ENCODE results near the gene PLA2G2C.

PLA2G2C gene

GRCh38 chr1:20199840-20200239 lies 13.5 kb upstream of the PLA2G2C start:
- Histone ChIP-seq H2AFZ (ENCODE audit: low read length) (no peak overlapping the region), H3F3A (ENCODE audit: insufficient read depth, low read length) (no peaks in the 10 kb centered on the region), H3K79me2 (ENCODE audit: low read length) (no peaks in the 10 kb centered on the region), H3K9ac (ENCODE audit: low read length) (no peak overlapping the region), H3K4me1 (ENCODE audit: low read length) (no peaks in the 10 kb centered on the region), H3K27ac (ENCODE audit: low read length) (no peak overlapping the region), H3K4me2 (ENCODE audit: low read depth, low read length) (no peak overlapping the region), H3K4me3 (ENCODE audit: low read length) (no peak overlapping the region), H3K9me2 (replicated peaks; ENCODE audit: insufficient read depth, low read length) (no peaks in the 10 kb centered on the region), H4K20me1 (ENCODE audit: insufficient read depth, low read length) (no peaks in the 10 kb centered on the region), H3K27me3 (replicated peaks; ENCODE audit: insufficient read depth, low read length) (peaks cover 93% of the 10 kb centered on the region), H3K36me3 (replicated peaks; ENCODE audit: insufficient read depth, low read length) (no peaks in the 10 kb centered on the region), H3K9me3 (replicated peaks; ENCODE audit: insufficient read depth, low read length) (no peaks in the 10 kb centered on the region)
- no peak for TF ChIP-seq EZH2 (optimal IDR thresholded peaks at IDR 0.05; ENCODE audit: low read depth, low read length)
- TF ChIP-seq EZH2phosphoT487 (IDR thresholded peaks at IDR 0.05; ENCODE audit: low read length), result no peak
- no peak for TF ChIP-seq CTCF (IDR thresholded peaks at IDR 0.05; ENCODE audit: low read length)
- DNase-seq, result no peak

GRCh38 chr1:20199403-20199802 lies 13.1 kb upstream of the PLA2G2C start:
- no peak for TF ChIP-seq EZH2phosphoT487 (IDR thresholded peaks at IDR 0.05; ENCODE audit: low read length)
- no peak for TF ChIP-seq CTCF (IDR thresholded peaks at IDR 0.05; ENCODE audit: low read length)
- no peak for TF ChIP-seq EZH2 (optimal IDR thresholded peaks at IDR 0.05; ENCODE audit: low read depth, low read length)
- no peak overlapping the region for H3K27ac ChIP-seq (ENCODE audit: low read length)
- peaks cover 95% of the 10 kb centered on the region for H3K27me3 ChIP-seq (replicated peaks; ENCODE audit: insufficient read depth, low read length)
- no peak overlapping the region for H3K4me3 ChIP-seq (ENCODE audit: low read length)
- no peak for DNase-seq
- H2AFZ ChIP-seq (ENCODE audit: low read length), result no peak overlapping the region
- H3K36me3 ChIP-seq (replicated peaks; ENCODE audit: insufficient read depth, low read length), result no peaks in the 10 kb centered on the region
- H3K9me2 ChIP-seq (replicated peaks; ENCODE audit: insufficient read depth, low read length), result no peaks in the 10 kb centered on the region
- no peaks in the 10 kb centered on the region for H3K4me1 ChIP-seq (ENCODE audit: low read length)
- no peak overlapping the region for H3K9ac ChIP-seq (ENCODE audit: low read length)
- no peaks in the 10 kb centered on the region for H3F3A ChIP-seq (ENCODE audit: insufficient read depth, low read length)
- H3K9me3 ChIP-seq (replicated peaks; ENCODE audit: insufficient read depth, low read length), result no peaks in the 10 kb centered on the region
- no peaks in the 10 kb centered on the region for H3K79me2 ChIP-seq (ENCODE audit: low read length)
- H3K4me2 ChIP-seq (ENCODE audit: low read depth, low read length), result no peak overlapping the region
- H4K20me1 ChIP-seq (ENCODE audit: insufficient read depth, low read length), result no peaks in the 10 kb centered on the region

- Histone ChIP-seq H3K9ac (ENCODE audit: low read length) (no peak overlapping the region), H3K4me2 (ENCODE audit: low read depth, low read length) (no peak overlapping the region), H3K79me2 (ENCODE audit: low read length) (no peaks in the 10 kb centered on the region), H3K4me1 (ENCODE audit: low read length) (no peaks in the 10 kb centered on the region), H3K4me3 (ENCODE audit: low read length) (no peak overlapping the region), H3K9me3 (replicated peaks; ENCODE audit: insufficient read depth, low read length) (no peaks in the 10 kb centered on the region), H3K9me2 (replicated peaks; ENCODE audit: insufficient read depth, low read length) (no peaks in the 10 kb centered on the region), H4K20me1 (ENCODE audit: insufficient read depth, low read length) (no peaks in the 10 kb centered on the region), H3K27ac (ENCODE audit: low read length) (no peak overlapping the region), H3F3A (ENCODE audit: insufficient read depth, low read length) (no peaks in the 10 kb centered on the region), H2AFZ (ENCODE audit: low read length) (no peak overlapping the region), H3K27me3 (replicated peaks; ENCODE audit: insufficient read depth, low read length) (peaks cover 95% of the 10 kb centered on the region), H3K36me3 (replicated peaks; ENCODE audit: insufficient read depth, low read length) (no peaks in the 10 kb centered on the region)
- DNase-seq, result no peak
- TF ChIP-seq EZH2phosphoT487 (IDR thresholded peaks at IDR 0.05; ENCODE audit: low read length) (no peak), EZH2 (optimal IDR thresholded peaks at IDR 0.05; ENCODE audit: low read depth, low read length) (no peak), CTCF (IDR thresholded peaks at IDR 0.05; ENCODE audit: low read length) (no peak)
These were observed 12.6 kb upstream of the PLA2G2C start for GRCh38 chr1:20198918-20199317.
